ENCODE data around the gene RDH16. TPM values are rescaled to one million over a fixed set of nuclear protein-coding genes. Genes with fewer than 3 reads are reported as not detected.

RDH16 gene
- total RNA-seq, 2 experiments from 2014 or later = 0.30 to 0.34 TPM

DNA sequence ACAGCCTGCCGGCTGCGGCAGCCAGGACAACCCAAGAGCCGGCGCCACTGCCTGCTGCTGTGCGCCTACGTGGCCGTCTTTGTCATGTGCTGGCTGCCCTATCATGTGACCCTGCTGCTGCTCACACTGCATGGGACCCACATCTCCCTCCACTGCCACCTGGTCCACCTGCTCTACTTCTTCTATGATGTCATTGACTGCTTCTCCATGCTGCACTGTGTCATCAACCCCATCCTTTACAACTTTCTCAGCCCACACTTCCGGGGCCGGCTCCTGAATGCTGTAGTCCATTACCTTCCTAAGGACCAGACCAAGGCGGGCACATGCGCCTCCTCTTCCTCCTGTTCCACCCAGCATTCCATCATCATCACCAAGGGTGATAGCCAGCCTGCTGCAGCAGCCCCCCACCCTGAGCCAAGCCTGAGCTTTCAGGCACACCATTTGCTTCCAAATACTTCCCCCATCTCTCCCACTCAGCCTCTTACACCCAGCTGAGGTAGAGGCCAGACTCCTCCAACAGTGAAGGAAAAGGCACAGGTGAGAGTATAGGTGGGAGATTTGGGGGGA is 38.6 kb upstream of the RDH16 start:
- intact Hi-C loops (cut with DNase I, micrococcal nuclease) = no loop called here
- no peaks in the 10 kb centered on the region for H3K9me3 Mint-ChIP-seq
- Histone ChIP-seq H3K4me3 (ENCODE audit: low read length) (no peak overlapping the region), H3K27me3 (ENCODE audit: control insufficient read depth in 1 of 2, insufficient read depth in 2 of 2, low read length in 2 of 2) (no peaks in the 10 kb centered on the region), H3K4me1 (ENCODE audit: insufficient read depth, low read length) (peaks cover 18% of the 10 kb centered on the region), H3K36me3 (ENCODE audit: insufficient read depth, low read length) (peaks cover 27% of the 10 kb centered on the region), H3K27ac (ENCODE audit: low read depth in 1 of 2, low read length in 2 of 2) (no peak overlapping the region), H3K9me3 (ENCODE audit: control insufficient read depth in 1 of 2, insufficient read depth in 1 of 2, low read length in 2 of 2) (no peaks in the 10 kb centered on the region)
- ATAC-seq (ENCODE audit: poor library complexity) (no peak), DNase-seq (peak in 1 of 14 experiments; percentile 8)
- ChIA-PET POLR2A (no interaction called here), CTCF (no interaction called here)
- peaks cover 29% of the 10 kb centered on the region for H3K4me1 Mint-ChIP-seq (ENCODE audit: low read depth)
- no peaks in the 10 kb centered on the region for H3K27me3 Mint-ChIP-seq
- H3K27ac Mint-ChIP-seq = no peak overlapping the region
- peaks cover 45% of the 10 kb centered on the region for H3K36me3 Mint-ChIP-seq (ENCODE audit: low read depth)
- TF ChIP-seq, protein P1, sequence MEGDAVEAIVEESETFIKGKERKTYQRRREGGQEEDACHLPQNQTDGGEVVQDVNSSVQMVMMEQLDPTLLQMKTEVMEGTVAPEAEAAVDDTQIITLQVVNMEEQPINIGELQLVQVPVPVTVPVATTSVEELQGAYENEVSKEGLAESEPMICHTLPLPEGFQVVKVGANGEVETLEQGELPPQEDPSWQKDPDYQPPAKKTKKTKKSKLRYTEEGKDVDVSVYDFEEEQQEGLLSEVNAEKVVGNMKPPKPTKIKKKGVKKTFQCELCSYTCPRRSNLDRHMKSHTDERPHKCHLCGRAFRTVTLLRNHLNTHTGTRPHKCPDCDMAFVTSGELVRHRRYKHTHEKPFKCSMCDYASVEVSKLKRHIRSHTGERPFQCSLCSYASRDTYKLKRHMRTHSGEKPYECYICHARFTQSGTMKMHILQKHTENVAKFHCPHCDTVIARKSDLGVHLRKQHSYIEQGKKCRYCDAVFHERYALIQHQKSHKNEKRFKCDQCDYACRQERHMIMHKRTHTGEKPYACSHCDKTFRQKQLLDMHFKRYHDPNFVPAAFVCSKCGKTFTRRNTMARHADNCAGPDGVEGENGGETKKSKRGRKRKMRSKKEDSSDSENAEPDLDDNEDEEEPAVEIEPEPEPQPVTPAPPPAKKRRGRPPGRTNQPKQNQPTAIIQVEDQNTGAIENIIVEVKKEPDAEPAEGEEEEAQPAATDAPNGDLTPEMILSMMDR (IDR thresholded peaks at IDR 0.05) = no peak
- no peak overlapping the region for H3K4me3 Mint-ChIP-seq

DNA sequence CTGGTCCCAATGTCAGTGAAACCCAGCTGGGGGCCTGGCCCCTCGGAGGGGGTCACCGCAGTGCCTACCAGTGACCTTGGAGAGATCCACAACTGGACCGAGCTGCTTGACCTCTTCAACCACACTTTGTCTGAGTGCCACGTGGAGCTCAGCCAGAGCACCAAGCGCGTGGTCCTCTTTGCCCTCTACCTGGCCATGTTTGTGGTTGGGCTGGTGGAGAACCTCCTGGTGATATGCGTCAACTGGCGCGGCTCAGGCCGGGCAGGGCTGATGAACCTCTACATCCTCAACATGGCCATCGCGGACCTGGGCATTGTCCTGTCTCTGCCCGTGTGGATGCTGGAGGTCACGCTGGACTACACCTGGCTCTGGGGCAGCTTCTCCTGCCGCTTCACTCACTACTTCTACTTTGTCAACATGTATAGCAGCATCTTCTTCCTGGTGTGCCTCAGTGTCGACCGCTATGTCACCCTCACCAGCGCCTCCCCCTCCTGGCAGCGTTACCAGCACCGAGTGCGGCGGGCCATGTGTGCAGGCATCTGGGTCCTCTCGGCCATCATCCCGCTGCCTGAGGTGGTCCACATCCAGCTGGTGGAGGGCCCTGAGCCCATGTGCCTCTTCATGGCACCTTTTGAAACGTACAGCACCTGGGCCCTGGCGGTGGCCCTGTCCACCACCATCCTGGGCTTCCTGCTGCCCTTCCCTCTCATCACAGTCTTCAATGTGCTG is 38.0 kb upstream of the RDH16 start:
- POLR2A ChIA-PET = no interaction called here

DNA sequence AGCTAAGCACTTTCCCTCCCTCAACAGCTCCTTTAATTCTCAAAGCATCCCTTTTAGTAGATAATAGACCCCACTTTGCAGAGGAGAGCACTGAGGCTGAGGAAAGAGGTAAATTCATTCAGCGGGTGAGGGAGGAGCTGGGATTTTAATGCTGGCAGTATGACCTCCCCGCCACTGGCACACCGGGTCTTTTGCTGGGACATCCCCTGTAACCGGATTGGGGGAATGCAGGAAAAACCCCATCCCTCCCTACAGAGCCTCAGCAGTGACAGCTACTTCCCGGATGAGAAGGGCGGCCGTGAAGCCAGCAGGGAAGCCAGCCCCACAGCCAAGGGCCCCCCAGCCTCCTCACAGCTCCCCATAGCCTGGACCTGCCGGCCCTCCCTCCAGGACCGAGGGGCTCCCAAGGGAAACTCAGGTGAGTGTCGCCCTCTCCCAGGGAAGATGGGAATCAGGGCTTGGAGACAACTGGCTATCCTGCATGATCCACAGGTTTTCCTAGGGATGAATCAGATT is 36.9 kb upstream of the RDH16 start:
- ChIA-PET CTCF (interaction anchor here (0.6 to 0.9 kb wide), 2 partner anchors 237 to 353 kb away, joined by 3 to 4 read pairs; no protein-coding TSS in a partner anchor), POLR2A (no interaction called here)
- Histone ChIP-seq H3K9me3 (ENCODE audit: control insufficient read depth in 1 of 2, insufficient read depth in 1 of 2, low read length in 2 of 2) (no peaks in the 10 kb centered on the region), H3K4me3 (ENCODE audit: low read length) (no peak overlapping the region), H3K27me3 (ENCODE audit: control insufficient read depth in 1 of 2, insufficient read depth in 2 of 2, low read length in 2 of 2) (no peaks in the 10 kb centered on the region), H3K36me3 (ENCODE audit: insufficient read depth, low read length) (peaks cover 16% of the 10 kb centered on the region), H3K27ac (ENCODE audit: low read depth in 1 of 2, low read length in 2 of 2) (no peak overlapping the region), H3K4me1 (ENCODE audit: insufficient read depth, low read length) (peaks cover 15% of the 10 kb centered on the region)
- DNase-seq (peak in 1 of 14 experiments; percentile 10), ATAC-seq (ENCODE audit: poor library complexity) (no peak)
- no peaks in the 10 kb centered on the region for H3K9me3 Mint-ChIP-seq
- intact Hi-C loops (cut with DNase I, micrococcal nuclease) = no loop called here
- TF ChIP-seq, protein P1 (IDR thresholded peaks at IDR 0.05) = no peak
- H3K36me3 Mint-ChIP-seq (ENCODE audit: low read depth) = peaks cover 30% of the 10 kb centered on the region
- peaks cover 16% of the 10 kb centered on the region for H3K4me1 Mint-ChIP-seq (ENCODE audit: low read depth)
- H3K27me3 Mint-ChIP-seq = no peaks in the 10 kb centered on the region
- no peak overlapping the region for H3K27ac Mint-ChIP-seq
- H3K4me3 Mint-ChIP-seq = no peak overlapping the region

More for the DNA sequence above, 38.0 kb upstream of the RDH16 start:
- Histone ChIP-seq H3K9me3 (ENCODE audit: control insufficient read depth in 1 of 2, insufficient read depth in 1 of 2, low read length in 2 of 2) (no peaks in the 10 kb centered on the region), H3K27me3 (ENCODE audit: control insufficient read depth in 1 of 2, insufficient read depth in 2 of 2, low read length in 2 of 2) (no peaks in the 10 kb centered on the region), H3K27ac (ENCODE audit: low read depth in 1 of 2, low read length in 2 of 2) (no peak overlapping the region), H3K36me3 (ENCODE audit: insufficient read depth, low read length) (peaks cover 20% of the 10 kb centered on the region), H3K4me1 (ENCODE audit: insufficient read depth, low read length) (peaks cover 18% of the 10 kb centered on the region), H3K4me3 (ENCODE audit: low read length) (no peak overlapping the region)
- H3K36me3 Mint-ChIP-seq (ENCODE audit: low read depth) = peaks cover 38% of the 10 kb centered on the region
- TF ChIP-seq, protein P1 (IDR thresholded peaks at IDR 0.05) = no peak
- H3K4me1 Mint-ChIP-seq (ENCODE audit: low read depth) = peaks cover 25% of the 10 kb centered on the region
- intact Hi-C loops (cut with DNase I, micrococcal nuclease) = no loop called here
- no peaks in the 10 kb centered on the region for H3K27me3 Mint-ChIP-seq
- ATAC-seq (ENCODE audit: poor library complexity) = no peak
- H3K9me3 Mint-ChIP-seq = no peaks in the 10 kb centered on the region
- H3K4me3 Mint-ChIP-seq = no peak overlapping the region
- DNase-seq = peak in 1 of 14 experiments; percentile 15
- H3K27ac Mint-ChIP-seq = no peak overlapping the region
- CTCF ChIA-PET = no interaction called here
